Activated T-cell treated with anti-CD3 and anti-CD28 coated beads, Interleukin-2, amount 50 U/mL, for 72 hours (primary cell): ENCODE results near the gene PDE11A. TPM values are rescaled to one million over a fixed set of nuclear protein-coding genes. Genes with fewer than 3 reads are reported as not detected.
A peak's percentile ranks its signal among the peaks of the same experiment; 100 is the strongest.

ENCODE experiments used
- ATAC-seq, 2 donors: fragments of 150-1000 bp; cut with Tn5 transposase; replicated peaks in 1 of 2; 2 replicates each; pipeline ENCODE4 v1.10.0; 2021; ENCODE audit warnings: moderate library complexity in 2 of 2, mild to moderate bottlenecking in 1 of 2
- DNase-seq, 2 donors: peaks; one replicate each; pipeline ENCODE4 v3.0.0; 2021 to 2022; ENCODE audit warnings: mixed read lengths in 1 of 2
- H3K27ac Mint-ChIP-seq: one replicate; pipeline ENCODE4 v1.8.0; 2022; ENCODE audit warnings: mild to moderate bottlenecking, moderate library complexity, mixed read lengths
- H3K27me3 Mint-ChIP-seq: one replicate; pipeline ENCODE4 v1.8.0; 2022; ENCODE audit warnings: low read depth, mixed read lengths
- H3K36me3 Mint-ChIP-seq, 2 donors: one replicate each; pipeline ENCODE4 v1.8.0; 2022; ENCODE audit warnings: mixed read lengths in 2 of 2, mild to moderate bottlenecking in 1 of 2; ENCODE audit not compliant: insufficient read depth in 2 of 2
- H3K4me1 Mint-ChIP-seq: one replicate; pipeline ENCODE4 v1.8.0; 2022; ENCODE audit warnings: low read depth, mixed read lengths
- H3K4me3 Mint-ChIP-seq, 2 donors: one replicate each; pipeline ENCODE4 v1.8.0; 2022; ENCODE audit warnings: mild to moderate bottlenecking in 2 of 2, mixed read lengths in 2 of 2, moderate library complexity in 2 of 2
- H3K9me3 Mint-ChIP-seq, 2 donors: one replicate each; pipeline ENCODE4 v1.8.0; 2022; ENCODE audit warnings: mixed read lengths in 2 of 2
- total RNA-seq, 2 donors: library from RNA; stranded (reverse); gene quantifications; one replicate each; pipeline ENCODE4 v1.2.3, GENCODE V29; 2022

PDE11A gene
- total RNA-seq, 2 donors from 2014 or later: not detected

GRCh38 chr2:177635696-177636095 lies 436.9 kb downstream of the PDE11A start:
- no peaks in the 10 kb centered on the region for H3K4me1 Mint-ChIP-seq
- H3K9me3 Mint-ChIP-seq: no peaks in the 10 kb centered on the region
- H3K36me3 Mint-ChIP-seq: no peaks in the 10 kb centered on the region
- DNase-seq: no peak
- H3K27me3 Mint-ChIP-seq: peaks cover 2% of the 10 kb centered on the region
- ATAC-seq: no peak
- no peak overlapping the region for H3K27ac Mint-ChIP-seq
- no peak overlapping the region for H3K4me3 Mint-ChIP-seq

DNA sequence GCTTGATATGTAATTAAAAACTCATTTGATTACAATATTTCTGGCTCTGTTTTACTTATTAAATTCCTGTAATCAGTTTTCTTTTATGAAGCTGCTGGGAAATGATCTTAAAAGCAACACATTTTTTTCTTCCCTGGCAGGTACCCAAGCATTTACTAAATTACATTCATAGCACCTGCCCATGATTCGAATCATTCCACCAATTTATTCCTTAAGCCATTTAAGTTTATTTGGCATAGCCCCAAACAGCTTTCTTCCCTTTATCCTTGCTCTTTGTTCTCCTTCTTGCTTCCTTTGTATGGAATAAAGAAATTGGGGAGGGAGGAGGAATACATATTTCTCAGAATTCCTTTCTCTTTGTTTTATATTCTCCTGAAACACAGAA lies 438.7 kb downstream of the PDE11A start:
- DNase-seq (no peak), ATAC-seq (no peak)
- peak overlapping the region in 1 of 2 donors; percentile 65 for H3K4me3 Mint-ChIP-seq
- H3K27me3 Mint-ChIP-seq: peaks cover 7% of the 10 kb centered on the region
- no peaks in the 10 kb centered on the region for H3K4me1 Mint-ChIP-seq
- no peak overlapping the region for H3K27ac Mint-ChIP-seq
- H3K9me3 Mint-ChIP-seq: no peaks in the 10 kb centered on the region
- no peaks in the 10 kb centered on the region for H3K36me3 Mint-ChIP-seq

GRCh38 chr2:177633111-177633510 lies 439.5 kb downstream of the PDE11A start:
- H3K9me3 Mint-ChIP-seq: no peaks in the 10 kb centered on the region
- no peaks in the 10 kb centered on the region for H3K4me1 Mint-ChIP-seq
- ATAC-seq (no peak), DNase-seq (no peak)
- no peaks in the 10 kb centered on the region for H3K36me3 Mint-ChIP-seq
- H3K27me3 Mint-ChIP-seq: peaks cover 7% of the 10 kb centered on the region
- H3K27ac Mint-ChIP-seq: no peak overlapping the region
- no peak overlapping the region for H3K4me3 Mint-ChIP-seq

- no peaks in the 10 kb centered on the region for H3K36me3 Mint-ChIP-seq
- ATAC-seq (no peak), DNase-seq (no peak)
- H3K27ac Mint-ChIP-seq: no peak overlapping the region
- peaks cover 7% of the 10 kb centered on the region for H3K27me3 Mint-ChIP-seq
- no peaks in the 10 kb centered on the region for H3K4me1 Mint-ChIP-seq
- no peaks in the 10 kb centered on the region for H3K9me3 Mint-ChIP-seq
- no peak overlapping the region for H3K4me3 Mint-ChIP-seq
Measured at GRCh38 chr2:177631680-177632079, 440.9 kb downstream of the PDE11A start.

- H3K36me3 Mint-ChIP-seq: no peaks in the 10 kb centered on the region
- H3K27ac Mint-ChIP-seq: no peak overlapping the region
- no peak overlapping the region for H3K4me3 Mint-ChIP-seq
- peaks cover 7% of the 10 kb centered on the region for H3K27me3 Mint-ChIP-seq
- DNase-seq (no peak), ATAC-seq (no peak)
- no peaks in the 10 kb centered on the region for H3K4me1 Mint-ChIP-seq
- no peaks in the 10 kb centered on the region for H3K9me3 Mint-ChIP-seq
Measured at GRCh38 chr2:177629357-177630024, 443.1 kb downstream of the PDE11A start.

DNA sequence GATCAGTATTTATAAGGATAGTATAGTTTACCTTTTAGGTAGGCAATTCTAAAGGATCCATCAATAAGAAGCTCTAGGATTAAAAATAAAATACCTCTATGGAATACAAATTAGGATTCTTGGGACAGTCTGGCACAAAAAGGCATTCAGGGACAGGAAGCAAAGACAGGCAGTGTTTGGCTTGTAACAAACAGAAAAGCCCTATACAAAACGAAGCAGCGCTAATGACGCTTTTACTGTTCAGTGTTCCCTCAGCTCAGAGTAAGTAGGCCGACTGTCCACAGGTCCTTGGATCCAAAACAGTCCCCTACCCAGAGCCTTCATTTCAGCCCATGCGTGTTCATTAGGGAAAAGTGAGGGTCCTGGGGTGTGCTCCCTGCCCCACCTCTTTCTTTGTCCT lies 443.7 kb downstream of the PDE11A start:
- Mint-ChIP-seq H3K4me1 (no peaks in the 10 kb centered on the region), H3K36me3 (no peaks in the 10 kb centered on the region), H3K4me3 (no peak overlapping the region), H3K27me3 (peaks cover 7% of the 10 kb centered on the region), H3K9me3 (no peaks in the 10 kb centered on the region), H3K27ac (no peak overlapping the region)
- no peak for ATAC-seq
- DNase-seq: no peak

- Mint-ChIP-seq H3K27ac (no peak overlapping the region), H3K4me3 (no peak overlapping the region), H3K36me3 (no peaks in the 10 kb centered on the region), H3K27me3 (peaks cover 7% of the 10 kb centered on the region), H3K9me3 (no peaks in the 10 kb centered on the region), H3K4me1 (no peaks in the 10 kb centered on the region)
- DNase-seq (no peak), ATAC-seq (no peak)
Measured at GRCh38 chr2:177625744-177626650, 446.6 kb downstream of the PDE11A start.

GRCh38 chr2:177622521-177622920 lies 450.1 kb downstream of the PDE11A start:
- H3K9me3 Mint-ChIP-seq: no peaks in the 10 kb centered on the region
- ATAC-seq (no peak), DNase-seq (no peak)
- peaks cover 9% of the 10 kb centered on the region for H3K4me1 Mint-ChIP-seq
- H3K27me3 Mint-ChIP-seq: no peaks in the 10 kb centered on the region
- no peak overlapping the region for H3K27ac Mint-ChIP-seq
- H3K36me3 Mint-ChIP-seq: no peaks in the 10 kb centered on the region
- H3K4me3 Mint-ChIP-seq: no peak overlapping the region

- Mint-ChIP-seq H3K4me3 (no peak overlapping the region), H3K9me3 (peaks cover 0 to 2% of the 10 kb centered on the region in 2 donors), H3K27ac (no peak overlapping the region), H3K4me1 (peaks cover 9% of the 10 kb centered on the region), H3K36me3 (no peaks in the 10 kb centered on the region), H3K27me3 (no peaks in the 10 kb centered on the region)
- DNase-seq (no peak), ATAC-seq (no peak)
Measured at GRCh38 chr2:177619986-177620385, 452.6 kb downstream of the PDE11A start.

DNA sequence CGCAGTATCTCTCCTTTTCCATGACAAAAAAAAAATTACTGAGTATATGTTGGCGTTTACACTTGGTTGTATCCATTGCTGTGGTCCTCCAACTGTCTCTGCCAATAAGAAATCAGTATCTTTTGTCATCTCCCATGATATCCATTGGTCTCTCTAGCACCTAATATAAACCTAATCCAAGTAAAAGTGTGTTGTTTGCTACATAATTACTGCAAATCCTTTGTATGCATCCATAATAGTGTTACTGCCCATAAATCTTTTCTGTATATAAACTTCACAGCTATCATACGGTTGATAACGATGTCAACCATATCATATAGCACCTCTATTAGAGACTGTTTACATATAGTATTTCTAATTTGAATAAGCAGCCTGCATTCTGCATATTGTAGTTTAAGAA lies 453.1 kb downstream of the PDE11A start:
- peak overlapping the region; percentile 94 to 98 for H3K4me3 Mint-ChIP-seq
- H3K4me1 Mint-ChIP-seq: peaks cover 9% of the 10 kb centered on the region
- no peaks in the 10 kb centered on the region for H3K27me3 Mint-ChIP-seq
- DNase-seq (no peak), ATAC-seq (no peak)
- H3K9me3 Mint-ChIP-seq: peaks cover 0 to 2% of the 10 kb centered on the region in 2 donors
- H3K36me3 Mint-ChIP-seq: no peaks in the 10 kb centered on the region
- no peak overlapping the region for H3K27ac Mint-ChIP-seq

GRCh38 chr2:177618255-177619253 lies 454.0 kb downstream of the PDE11A start:
- peak; percentile 89 to 94 for DNase-seq
- H3K27ac Mint-ChIP-seq: peak overlapping the region; percentile 99
- ATAC-seq: peak; percentile 97 to 98
- H3K27me3 Mint-ChIP-seq: no peaks in the 10 kb centered on the region
- H3K4me3 Mint-ChIP-seq: peak overlapping the region; percentile 94 to 98
- H3K4me1 Mint-ChIP-seq: peaks cover 9% of the 10 kb centered on the region
- H3K36me3 Mint-ChIP-seq: no peaks in the 10 kb centered on the region
- H3K9me3 Mint-ChIP-seq: peaks cover 0 to 2% of the 10 kb centered on the region in 2 donors

- peaks cover 9% of the 10 kb centered on the region for H3K4me1 Mint-ChIP-seq
- H3K27me3 Mint-ChIP-seq: no peaks in the 10 kb centered on the region
- no peaks in the 10 kb centered on the region for H3K36me3 Mint-ChIP-seq
- ATAC-seq (no peak), DNase-seq (no peak)
- no peak overlapping the region for H3K27ac Mint-ChIP-seq
- peak overlapping the region; percentile 94 to 98 for H3K4me3 Mint-ChIP-seq
- peaks cover 0 to 2% of the 10 kb centered on the region in 2 donors for H3K9me3 Mint-ChIP-seq
Measured at GRCh38 chr2:177617849-177618248, 454.7 kb downstream of the PDE11A start.
